H9 (cell line): ENCODE measurements around the gene WDR5B. TPM values are rescaled to one million over a fixed set of nuclear protein-coding genes. Genes with fewer than 3 reads are reported as not detected.

Experiments
- DNase-seq: peaks from one replicate; pipeline ENCODE4 v3.0.0-alpha.2; 2017
- H2AFZ ChIP-seq: one replicate; pipeline ENCODE4 v1.6.1; 2013; ENCODE audit warnings: mild to moderate bottlenecking, low read length, control low read depth, moderate library complexity
- H2AK5ac ChIP-seq: 2 replicates; pipeline ENCODE4 v1.6.1; 2013; ENCODE audit warnings: low read length, control low read depth, mixed read lengths; ENCODE audit not compliant: insufficient read length
- H2BK120ac ChIP-seq: one replicate; pipeline ENCODE4 v1.6.1; 2013; ENCODE audit warnings: low read depth, mild to moderate bottlenecking, low read length, control low read depth, inconsistent platforms; ENCODE audit not compliant: poor library complexity, severe bottlenecking
- H2BK12ac ChIP-seq: 2 replicates; pipeline ENCODE4 v1.6.1; 2013; ENCODE audit warnings: low read length, control low read depth, mixed read lengths, low read depth; ENCODE audit not compliant: insufficient read length
- H2BK15ac ChIP-seq: 2 replicates; pipeline ENCODE4 v1.6.1; 2013; ENCODE audit warnings: low read depth, low read length, control low read depth
- H2BK20ac ChIP-seq: one replicate; pipeline ENCODE4 v1.6.1; 2013; ENCODE audit warnings: low read depth, mild to moderate bottlenecking, low read length, control low read depth, inconsistent platforms; ENCODE audit not compliant: poor library complexity, severe bottlenecking
- H2BK5ac ChIP-seq: 2 replicates; pipeline ENCODE4 v1.6.1; 2013; ENCODE audit warnings: low read length, control low read depth, mixed read lengths; ENCODE audit not compliant: insufficient read length
- H3K14ac ChIP-seq: 2 replicates; pipeline ENCODE4 v1.6.1; 2013; ENCODE audit warnings: low read length, control low read depth; ENCODE audit not compliant: insufficient read depth
- H3K18ac ChIP-seq: 2 replicates; pipeline ENCODE4 v1.6.1; 2013; ENCODE audit warnings: low read depth, mild to moderate bottlenecking, mixed read lengths, low read length, control low read depth; ENCODE audit not compliant: insufficient read length
- H3K23ac ChIP-seq: 2 replicates; pipeline ENCODE4 v1.6.1; 2013; ENCODE audit warnings: low read length, control low read depth, mixed read lengths, low read depth; ENCODE audit not compliant: insufficient read length
- H3K23me2 ChIP-seq: 2 replicates; pipeline ENCODE4 v1.6.1; 2013; ENCODE audit warnings: low read depth, mild to moderate bottlenecking, mixed read lengths, low read length, control low read depth; ENCODE audit not compliant: insufficient read length, poor library complexity, severe bottlenecking
- H3K27ac ChIP-seq: 2 replicates; pipeline ENCODE4 v1.5.1; 2013; ENCODE audit warnings: low read length, control low read depth, mixed read lengths, low read depth; ENCODE audit not compliant: insufficient read length
- H3K27me3 ChIP-seq: 2 replicates; pipeline ENCODE4 v1.6.1; 2013; ENCODE audit warnings: low read length, control low read depth, inconsistent platforms; ENCODE audit not compliant: insufficient read depth
- H3K4ac ChIP-seq: 2 replicates; pipeline ENCODE4 v1.6.1; 2013; ENCODE audit warnings: low read depth, mild to moderate bottlenecking, control low read depth, inconsistent platforms, low read length, moderate library complexity
- H3K4me1 ChIP-seq: 2 replicates; pipeline ENCODE4 v1.6.1; 2013; ENCODE audit warnings: low read length, control low read depth, inconsistent platforms; ENCODE audit not compliant: insufficient read depth
- H3K4me2 ChIP-seq: 2 replicates; pipeline ENCODE4 v1.6.1; 2013; ENCODE audit warnings: low read length, control low read depth, mixed read lengths; ENCODE audit not compliant: insufficient read length, insufficient read depth
- H3K56ac ChIP-seq: 2 replicates; pipeline ENCODE4 v1.6.1; 2013; ENCODE audit warnings: low read depth, mild to moderate bottlenecking, mixed read lengths, low read length, control low read depth; ENCODE audit not compliant: insufficient read length
- H3K79me1 ChIP-seq: 2 replicates; pipeline ENCODE4 v1.6.1; 2013; ENCODE audit warnings: low read depth, mild to moderate bottlenecking, moderate library complexity, low read length, control low read depth, inconsistent platforms; ENCODE audit not compliant: insufficient read depth, poor library complexity, severe bottlenecking
- H3K79me2 ChIP-seq: 2 replicates; pipeline ENCODE4 v1.6.1; 2013; ENCODE audit warnings: low read length, control low read depth, inconsistent platforms; ENCODE audit not compliant: insufficient read depth
- H3K9ac ChIP-seq: 2 replicates; pipeline ENCODE4 v1.6.1; 2013; ENCODE audit warnings: low read length, control low read depth, mixed read lengths; ENCODE audit not compliant: insufficient read length; ENCODE audit errors: extremely low read depth
- H3K9me3 ChIP-seq: one replicate; pipeline ENCODE4 v1.6.1; 2013; ENCODE audit warnings: low read depth, low read length, inconsistent platforms; ENCODE audit not compliant: control insufficient read depth
- H3T11ph ChIP-seq: one replicate; pipeline ENCODE4 v1.6.1; 2013; ENCODE audit warnings: mild to moderate bottlenecking, low read length, control low read depth, inconsistent platforms
- H4K20me1 ChIP-seq: one replicate; pipeline ENCODE4 v1.6.1; 2013; ENCODE audit not compliant: control insufficient read depth, insufficient read length, insufficient read depth
- H4K5ac ChIP-seq: 2 replicates; pipeline ENCODE4 v1.6.1; 2013; ENCODE audit warnings: low read depth, mild to moderate bottlenecking, mixed read lengths, low read length, control low read depth; ENCODE audit not compliant: insufficient read length
- H4K8ac ChIP-seq: replicated peaks from 2 replicates; pipeline ENCODE4 v1.6.1; 2013; ENCODE audit warnings: low read length, control low read depth, mixed read lengths, low read depth; ENCODE audit not compliant: insufficient read length
- H4K91ac ChIP-seq: 2 replicates; pipeline ENCODE4 v1.6.1; 2013; ENCODE audit warnings: low read depth, mild to moderate bottlenecking, moderate library complexity, mixed read lengths, low read length, control low read depth; ENCODE audit not compliant: insufficient read length
- H3K27ac Mint-ChIP-seq, 3 experiments: 2 replicates in 2 of 3; 3 replicates in 1 of 3; pipeline ENCODE4 v1.8.0; 2020 to 2021; ENCODE audit warnings: mixed read lengths in 3 of 3, mild to moderate bottlenecking in 1 of 3, moderate library complexity in 1 of 3
- H3K27me3 Mint-ChIP-seq: 2 replicates; pipeline ENCODE4 v1.8.0; 2021; ENCODE audit warnings: low read depth, mild to moderate bottlenecking, moderate library complexity, mixed read lengths
- H3K36me3 Mint-ChIP-seq, 3 experiments: 2 replicates in 2 of 3; 3 replicates in 1 of 3; pipeline ENCODE4 v1.8.0; 2020 to 2021; ENCODE audit warnings: low read depth in 3 of 3, mixed read lengths in 3 of 3; ENCODE audit not compliant: insufficient read depth in 1 of 3
- H3K4me1 Mint-ChIP-seq, 2 experiments: 2 replicates each; pipeline ENCODE4 v1.8.0; 2020; ENCODE audit warnings: mixed read lengths in 2 of 2
- H3K4me3 Mint-ChIP-seq, 2 experiments: 2 replicates in 1 of 2; 3 replicates in 1 of 2; pipeline ENCODE4 v1.8.0; 2020 to 2021; ENCODE audit warnings: mild to moderate bottlenecking in 2 of 2, mixed read lengths in 2 of 2, moderate library complexity in 1 of 2
- H3K9me3 Mint-ChIP-seq, 2 experiments: 2 replicates in 1 of 2; 3 replicates in 1 of 2; pipeline ENCODE4 v1.8.0; 2020; ENCODE audit warnings: mild to moderate bottlenecking in 2 of 2, mixed read lengths in 2 of 2, moderate library complexity in 1 of 2
- CTCF ChIP-seq: fragments of 200-600 bp; sonication (generic); conservative IDR thresholded peaks from 3 replicates; pipeline ENCODE4 v1.8.0; 2021; ENCODE audit warnings: antibody characterized with exemption, mild to moderate bottlenecking
- WGBS: extraction: QIAGEN DNeasy Blood & Tissue Kit; methylation state at CpG from one replicate; pipeline ENCODE4 v1.1.7; 2013; ENCODE audit warnings: missing lambda C conversion rate, low lambda C conversion rate, mixed read lengths; ENCODE audit not compliant: insufficient read length; ENCODE audit errors: extremely low coverage; 5-methylcytosine and 5-hydroxymethylcytosine counted together
- total RNA-seq: library from RNA; stranded (reverse); gene quantifications from 2 replicates; pipeline ENCODE4 v1.2.1, GENCODE V29; 2021

The WDR5B gene
- total RNA-seq, 1 experiment from 2014 or later: 3.7 TPM

GRCh38 chr3:122383771-122384697, 31.8 kb downstream of the WDR5B start, which contains the start of gene FAM162A:
Gene FAM162A (plus strand): TSS chr3:122384182. CDS start chr3:122384266, 84 bp downstream.
- TF ChIP-seq CTCF: peak; percentile 63
- Histone ChIP-seq H4K8ac (peak within 1 kb of the TSS; percentile 41), H3K4me1 (no peaks in the 10 kb centered on the region), H3K27ac (peak within 1 kb of the TSS; percentile 14), H2BK5ac (no peak within 1 kb of the TSS), H2AFZ (peak within 1 kb of the TSS; percentile 96), H3K4me2 (peak within 1 kb of the TSS; percentile 62), H2BK15ac (no peak within 1 kb of the TSS), H3K56ac (no peak within 1 kb of the TSS), H3K27me3 (no peaks in the 10 kb centered on the region), H2AK5ac (no peak within 1 kb of the TSS), H2BK12ac (no peak within 1 kb of the TSS), H3K9ac (peak within 1 kb of the TSS; percentile 97), H3T11ph (no peak within 1 kb of the TSS), H4K20me1 (no peaks in the 10 kb centered on the region), H3K4ac (no peak within 1 kb of the TSS), H3K9me3 (no peaks in the 10 kb centered on the region), H3K23ac (no peak within 1 kb of the TSS), H3K14ac (peak within 1 kb of the TSS; percentile 92), H3K79me1 (no peaks in the 10 kb centered on the region), H3K79me2 (peaks cover 10% of the 10 kb centered on the region; the same call in 1 of the 2 replicates), H2BK20ac (no peak within 1 kb of the TSS), H3K23me2 (peaks cover 15% of the 10 kb centered on the region), H4K91ac (no peak within 1 kb of the TSS), H2BK120ac (no peak within 1 kb of the TSS), H3K18ac (peak within 1 kb of the TSS; percentile 95), H4K5ac (peak within 1 kb of the TSS; percentile 77)
- Mint-ChIP-seq H3K4me1 (peaks cover 24 to 29% of the 10 kb centered on the region in 2 experiments), H3K9me3 (no peaks in the 10 kb centered on the region), H3K4me3 (peak within 1 kb of the TSS; percentile 88 to 97), H3K27me3 (no peaks in the 10 kb centered on the region), H3K36me3 (peaks cover 0 to 13% (median 13%) of the 10 kb centered on the region in 3 experiments; a peak in 4 of 7 replicates), H3K27ac (peak within 1 kb of the TSS; percentile 96 to 99 (median 97))
- no CpG with 5 or more reads among the region's 52 CpGs for WGBS
- peak; percentile 95 for DNase-seq
